Neural progenitor cell (in vitro differentiated cells): ENCODE results near the gene ATAT1.

Source experiments
- EZH2 ChIP-seq: fragments of 200-600 bp; sonication (generic); IDR thresholded peaks from 2 replicates; pipeline ENCODE4 v1.6.1; 2017; ENCODE audit warnings: antibody characterized with exemption, mild to moderate bottlenecking, moderate library complexity
- EZH2phosphoT487 ChIP-seq: fragments of 200-600 bp; sonication (generic); IDR thresholded peaks from 2 replicates; pipeline ENCODE4 v1.6.1; 2017; ENCODE audit warnings: antibody characterized with exemption

DNA sequence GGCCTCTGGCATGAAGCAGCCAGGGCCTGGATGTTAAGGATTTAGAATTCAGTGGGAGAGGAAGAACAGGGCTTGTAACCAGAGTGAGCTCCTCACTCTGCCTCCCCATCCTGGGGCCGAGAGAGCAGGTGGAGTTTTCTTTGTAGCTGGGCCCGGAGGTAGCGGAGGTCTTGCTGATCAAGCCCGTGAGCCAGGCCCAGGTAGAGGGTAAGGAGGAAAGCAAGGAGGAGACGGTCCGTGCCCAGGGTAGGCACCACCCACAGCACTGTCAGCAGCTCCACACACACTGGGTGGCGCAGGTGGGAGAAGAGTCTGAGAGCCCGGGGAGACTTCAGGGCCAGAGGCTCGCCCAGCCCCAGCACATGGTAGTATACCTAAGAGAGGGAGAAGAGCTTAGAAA is 61.9 kb downstream of the ATAT1 start:
- TF ChIP-seq EZH2phosphoT487, result no peak
- TF ChIP-seq EZH2, result no peak
